ENCODE measurements around the gene FKBP7. TPM values are rescaled to one million over a fixed set of nuclear protein-coding genes. Genes with fewer than 3 reads are reported as not detected.
A peak's percentile ranks its signal among the peaks of the same experiment; 100 is the strongest.

The FKBP7 gene
- total and polyA plus RNA-seq, 2 of the 13 experiments (the other 11 are each of a cell fraction or from before 2014, with no cell fraction given) = 12.4 to 14.8 TPM

DNA sequence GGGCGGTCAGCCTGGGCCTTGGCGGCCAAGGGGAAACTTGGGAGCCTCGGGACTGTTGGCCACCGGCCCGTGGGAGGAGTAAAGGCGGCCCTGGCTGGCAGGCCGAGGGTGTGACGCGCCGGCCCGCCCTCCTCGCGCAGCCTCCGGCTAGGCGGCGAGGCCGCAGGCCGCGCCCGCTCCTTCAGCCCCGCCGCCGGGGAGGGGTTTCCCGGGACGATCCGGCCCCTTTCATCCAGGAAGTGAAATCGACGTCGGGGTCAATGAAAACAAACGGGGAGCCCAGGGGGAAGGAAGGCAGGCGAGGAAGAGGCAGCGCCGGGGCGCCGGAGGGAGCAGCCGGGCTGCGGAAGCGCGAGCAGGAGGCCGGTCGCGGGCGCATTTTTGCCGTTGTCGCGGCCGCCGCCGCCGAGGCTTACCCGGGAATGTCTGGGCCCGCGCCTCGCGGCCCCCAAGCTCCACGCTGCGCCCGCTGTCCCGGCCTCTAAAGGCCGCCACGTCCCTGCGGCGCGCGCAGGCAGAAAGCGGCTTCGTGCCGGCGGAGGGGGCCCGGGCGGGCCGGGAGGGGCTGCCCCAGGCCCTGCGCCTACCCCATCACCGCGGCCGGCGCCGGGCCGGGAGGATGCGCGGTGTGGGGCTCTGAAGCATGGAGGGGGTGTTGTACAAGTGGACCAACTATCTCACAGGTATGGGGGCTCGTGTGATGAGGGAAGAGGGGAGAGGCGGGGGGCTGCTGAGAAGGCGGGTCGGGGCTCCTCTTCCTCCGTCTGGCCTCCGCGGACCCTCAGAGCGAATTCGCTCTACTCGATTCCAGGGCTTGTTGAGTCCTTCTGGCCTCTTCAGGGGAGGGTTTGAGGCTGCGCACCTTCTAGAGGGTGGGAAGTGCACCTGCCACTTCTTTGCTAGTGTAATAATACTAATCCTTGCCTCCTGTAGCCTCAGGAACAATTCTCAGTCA lies 2.1 kb upstream of the FKBP7 start, which contains the start of gene PLEKHA3 (continued):
- TF ChIP-seq, protein P1, sequence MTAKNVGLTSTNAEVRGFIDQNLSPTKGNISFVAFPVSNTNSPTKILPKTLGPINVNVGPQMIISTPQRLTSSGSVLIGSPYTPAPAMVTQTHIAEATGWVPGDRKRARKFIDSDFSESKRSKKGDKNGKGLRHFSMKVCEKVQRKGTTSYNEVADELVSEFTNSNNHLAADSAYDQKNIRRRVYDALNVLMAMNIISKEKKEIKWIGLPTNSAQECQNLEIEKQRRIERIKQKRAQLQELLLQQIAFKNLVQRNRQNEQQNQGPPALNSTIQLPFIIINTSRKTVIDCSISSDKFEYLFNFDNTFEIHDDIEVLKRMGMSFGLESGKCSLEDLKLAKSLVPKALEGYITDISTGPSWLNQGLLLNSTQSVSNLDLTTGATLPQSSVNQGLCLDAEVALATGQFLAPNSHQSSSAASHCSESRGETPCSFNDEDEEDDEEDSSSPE (CRISPR knock-in tag; IDR thresholded peaks at IDR 0.05) = peak; percentile 38; the same call in 1 of the 2 replicates
- peak; percentile 40; the same call in 1 of the 2 replicates for TF ChIP-seq TMF1 (CRISPR knock-in tag; IDR thresholded peaks at IDR 0.05; ENCODE audit: low read depth)
- TF ChIP-seq, protein P2, sequence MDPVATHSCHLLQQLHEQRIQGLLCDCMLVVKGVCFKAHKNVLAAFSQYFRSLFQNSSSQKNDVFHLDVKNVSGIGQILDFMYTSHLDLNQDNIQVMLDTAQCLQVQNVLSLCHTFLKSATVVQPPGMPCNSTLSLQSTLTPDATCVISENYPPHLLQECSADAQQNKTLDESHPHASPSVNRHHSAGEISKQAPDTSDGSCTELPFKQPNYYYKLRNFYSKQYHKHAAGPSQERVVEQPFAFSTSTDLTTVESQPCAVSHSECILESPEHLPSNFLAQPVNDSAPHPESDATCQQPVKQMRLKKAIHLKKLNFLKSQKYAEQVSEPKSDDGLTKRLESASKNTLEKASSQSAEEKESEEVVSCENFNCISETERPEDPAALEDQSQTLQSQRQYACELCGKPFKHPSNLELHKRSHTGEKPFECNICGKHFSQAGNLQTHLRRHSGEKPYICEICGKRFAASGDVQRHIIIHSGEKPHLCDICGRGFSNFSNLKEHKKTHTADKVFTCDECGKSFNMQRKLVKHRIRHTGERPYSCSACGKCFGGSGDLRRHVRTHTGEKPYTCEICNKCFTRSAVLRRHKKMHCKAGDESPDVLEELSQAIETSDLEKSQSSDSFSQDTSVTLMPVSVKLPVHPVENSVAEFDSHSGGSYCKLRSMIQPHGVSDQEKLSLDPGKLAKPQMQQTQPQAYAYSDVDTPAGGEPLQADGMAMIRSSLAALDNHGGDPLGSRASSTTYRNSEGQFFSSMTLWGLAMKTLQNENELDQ (CRISPR knock-in tag; IDR thresholded peaks at IDR 0.05; ENCODE audit: borderline replicate concordance) = no peak
- TF ChIP-seq PCBP2 (optimal IDR thresholded peaks at IDR 0.05; ENCODE audit: low read depth, low read length, poor library complexity, severe bottlenecking) = no peak
- TF ChIP-seq, protein P3, sequence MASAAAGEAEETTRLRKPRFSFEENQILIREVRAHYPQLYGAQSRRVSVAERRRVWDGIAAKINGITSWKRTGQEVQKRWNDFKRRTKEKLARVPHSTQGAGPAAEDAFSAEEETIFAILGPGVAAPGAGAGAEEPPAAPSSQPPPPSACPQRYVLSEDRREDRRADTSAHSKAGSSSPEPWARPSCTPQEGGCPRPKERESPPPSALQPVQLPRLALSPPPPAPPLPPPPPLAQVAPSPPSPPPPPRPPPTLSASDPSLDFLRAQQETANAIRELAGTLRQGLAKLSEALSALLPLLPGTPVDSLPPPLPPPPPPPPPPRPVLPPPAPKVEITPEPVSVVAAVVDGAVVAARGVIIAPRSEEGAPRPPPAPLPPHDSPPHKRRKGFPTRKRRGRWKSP (CRISPR knock-in tag; IDR thresholded peaks at IDR 0.05) = peak; percentile 50; the same call in 1 of the 2 replicates
- TF ChIP-seq EP300 (IDR thresholded peaks at IDR 0.05; ENCODE audit: low read depth in 2 of 2, low read length in 2 of 2) = peak in 1 of 2 experiments; percentile 11; a peak in 2 of 4 replicates
- TF ChIP-seq EP300 (CRISPR knock-in tag; IDR thresholded peaks at IDR 0.05; ENCODE audit: borderline replicate concordance) = no peak
- peak; percentile 63; the same call in 1 of the 2 replicates for TF ChIP-seq BRCA1 (CRISPR knock-in tag; IDR thresholded peaks at IDR 0.05)
- no peak for TF ChIP-seq SMARCC2 (IDR thresholded peaks at IDR 0.05)
- peak; percentile 47; the same call in 1 of the 2 replicates for TF ChIP-seq RXRB (CRISPR knock-in tag; IDR thresholded peaks at IDR 0.05; ENCODE audit: borderline replicate concordance)
- no peak; the same call in 1 of the 2 replicates for TF ChIP-seq ZFP37 (CRISPR knock-in tag; IDR thresholded peaks at IDR 0.05; ENCODE audit: borderline replicate concordance)
- no peak for TF ChIP-seq ARNT (IDR thresholded peaks at IDR 0.05)
- TF ChIP-seq, protein P4, sequence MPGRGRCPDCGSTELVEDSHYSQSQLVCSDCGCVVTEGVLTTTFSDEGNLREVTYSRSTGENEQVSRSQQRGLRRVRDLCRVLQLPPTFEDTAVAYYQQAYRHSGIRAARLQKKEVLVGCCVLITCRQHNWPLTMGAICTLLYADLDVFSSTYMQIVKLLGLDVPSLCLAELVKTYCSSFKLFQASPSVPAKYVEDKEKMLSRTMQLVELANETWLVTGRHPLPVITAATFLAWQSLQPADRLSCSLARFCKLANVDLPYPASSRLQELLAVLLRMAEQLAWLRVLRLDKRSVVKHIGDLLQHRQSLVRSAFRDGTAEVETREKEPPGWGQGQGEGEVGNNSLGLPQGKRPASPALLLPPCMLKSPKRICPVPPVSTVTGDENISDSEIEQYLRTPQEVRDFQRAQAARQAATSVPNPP (CRISPR knock-in tag; IDR thresholded peaks at IDR 0.05) = 0 out of 2 replicates have a peak, but pooled peaks have one; percentile 65
- TF ChIP-seq RFXANK (CRISPR knock-in tag; IDR thresholded peaks at IDR 0.05) = no peak
- 0 out of 2 replicates have a peak, but pooled peaks have one; percentile 1 for TF ChIP-seq HCFC1 (IDR thresholded peaks at IDR 0.05; ENCODE audit: low read depth, low read length)
- peak; percentile 74; the same call in 1 of the 2 replicates for TF ChIP-seq POGZ (CRISPR knock-in tag; IDR thresholded peaks at IDR 0.05)
- TF ChIP-seq, protein P5, sequence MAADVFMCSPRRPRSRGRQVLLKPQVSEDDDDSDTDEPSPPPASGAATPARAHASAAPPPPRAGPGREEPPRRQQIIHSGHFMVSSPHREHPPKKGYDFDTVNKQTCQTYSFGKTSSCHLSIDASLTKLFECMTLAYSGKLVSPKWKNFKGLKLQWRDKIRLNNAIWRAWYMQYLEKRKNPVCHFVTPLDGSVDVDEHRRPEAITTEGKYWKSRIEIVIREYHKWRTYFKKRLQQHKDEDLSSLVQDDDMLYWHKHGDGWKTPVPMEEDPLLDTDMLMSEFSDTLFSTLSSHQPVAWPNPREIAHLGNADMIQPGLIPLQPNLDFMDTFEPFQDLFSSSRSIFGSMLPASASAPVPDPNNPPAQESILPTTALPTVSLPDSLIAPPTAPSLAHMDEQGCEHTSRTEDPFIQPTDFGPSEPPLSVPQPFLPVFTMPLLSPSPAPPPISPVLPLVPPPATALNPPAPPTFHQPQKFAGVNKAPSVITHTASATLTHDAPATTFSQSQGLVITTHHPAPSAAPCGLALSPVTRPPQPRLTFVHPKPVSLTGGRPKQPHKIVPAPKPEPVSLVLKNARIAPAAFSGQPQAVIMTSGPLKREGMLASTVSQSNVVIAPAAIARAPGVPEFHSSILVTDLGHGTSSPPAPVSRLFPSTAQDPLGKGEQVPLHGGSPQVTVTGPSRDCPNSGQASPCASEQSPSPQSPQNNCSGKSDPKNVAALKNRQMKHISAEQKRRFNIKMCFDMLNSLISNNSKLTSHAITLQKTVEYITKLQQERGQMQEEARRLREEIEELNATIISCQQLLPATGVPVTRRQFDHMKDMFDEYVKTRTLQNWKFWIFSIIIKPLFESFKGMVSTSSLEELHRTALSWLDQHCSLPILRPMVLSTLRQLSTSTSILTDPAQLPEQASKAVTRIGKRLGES (CRISPR knock-in tag; IDR thresholded peaks at IDR 0.05; ENCODE audit: borderline replicate concordance) = no peak; the same call in 1 of the 2 replicates
- peak; percentile 61; the same call in 1 of the 2 replicates for TF ChIP-seq HOXA5 (CRISPR knock-in tag; IDR thresholded peaks at IDR 0.05)
